KMS-11 (cell line): ENCODE results near the gene NT5DC2.

ENCODE experiments used
- H2AFZ ChIP-seq: fragments of 200-600 bp; sonication (generic); 2 replicates; pipeline ENCODE4 v1.6.1; 2016; ENCODE audit warnings: antibody characterized with exemption, mixed run types, low read depth
- H3K27ac ChIP-seq: fragments of 200-600 bp; sonication (generic); 2 replicates; pipeline ENCODE4 v1.6.1; 2016; ENCODE audit warnings: mild to moderate bottlenecking, mixed run types
- H3K27me3 ChIP-seq: fragments of 200-600 bp; sonication (generic); 2 replicates; pipeline ENCODE4 v1.6.1; 2017; ENCODE audit warnings: mild to moderate bottlenecking, low read depth, mixed run types, moderate library complexity; ENCODE audit not compliant: insufficient read depth
- H3K36me3 ChIP-seq: fragments of 200-600 bp; sonication (generic); 2 replicates; pipeline ENCODE4 v1.6.1; 2017; ENCODE audit warnings: mild to moderate bottlenecking, mixed run types; ENCODE audit not compliant: insufficient read depth
- H3K4me1 ChIP-seq: fragments of 200-600 bp; sonication (generic); 2 replicates; pipeline ENCODE4 v1.6.1; 2016; ENCODE audit warnings: mild to moderate bottlenecking, low read depth, mixed run types; ENCODE audit not compliant: poor library complexity, severe bottlenecking
- H3K4me2 ChIP-seq: fragments of 200-600 bp; sonication (generic); 2 replicates; pipeline ENCODE4 v1.7.0; 2016; ENCODE audit warnings: mild to moderate bottlenecking, mixed run types
- H3K4me3 ChIP-seq: fragments of 200-600 bp; sonication (generic); IDR thresholded peaks from 2 replicates; pipeline ENCODE4 v1.6.1; 2017; ENCODE audit warnings: low read depth, low read length, mixed read lengths; ENCODE audit not compliant: insufficient read depth
- H3K79me2 ChIP-seq: fragments of 200-600 bp; sonication (generic); 2 replicates; pipeline ENCODE4 v1.6.1; 2016; ENCODE audit warnings: low read depth, mixed run types; ENCODE audit not compliant: insufficient read depth
- H3K9ac ChIP-seq: fragments of 200-600 bp; sonication (generic); 2 replicates; pipeline ENCODE4 v1.6.1; 2016; ENCODE audit warnings: mild to moderate bottlenecking, mixed run types
- H4K20me1 ChIP-seq: fragments of 200-600 bp; sonication (generic); 2 replicates; pipeline ENCODE4 v1.6.1; 2016; ENCODE audit warnings: mild to moderate bottlenecking, mixed run types; ENCODE audit not compliant: insufficient read depth
- TF ChIP-seq, protein P1 (sequence below): fragments of 200-600 bp; sonication (generic); conservative IDR thresholded peaks from 2 replicates; pipeline ENCODE4 v1.6.1; 2017; ENCODE audit warnings: low read depth, mild to moderate bottlenecking, antibody characterized with exemption, low read length, moderate library complexity, mixed read lengths

NT5DC2 gene

DNA sequence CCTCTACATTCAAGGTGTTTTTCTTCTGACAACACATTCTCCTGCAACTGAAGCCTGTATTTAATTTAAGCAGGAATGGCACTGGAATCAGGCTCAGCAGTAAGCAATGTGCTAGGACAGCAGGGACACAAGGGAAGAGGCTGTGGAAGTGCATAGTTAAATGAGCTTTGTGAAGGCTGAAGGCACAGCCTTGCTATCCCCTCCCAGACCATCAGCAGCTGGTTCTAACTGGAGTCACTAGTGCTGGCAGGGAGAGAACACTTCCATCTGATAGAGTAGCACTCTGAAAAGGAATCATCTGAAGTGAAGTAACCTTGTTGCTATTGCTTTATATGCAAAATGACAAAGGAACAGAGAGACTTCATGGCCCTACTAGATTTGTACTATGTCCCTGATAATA lies 17.5 kb upstream of the NT5DC2 start:
- TF ChIP-seq, protein P1, sequence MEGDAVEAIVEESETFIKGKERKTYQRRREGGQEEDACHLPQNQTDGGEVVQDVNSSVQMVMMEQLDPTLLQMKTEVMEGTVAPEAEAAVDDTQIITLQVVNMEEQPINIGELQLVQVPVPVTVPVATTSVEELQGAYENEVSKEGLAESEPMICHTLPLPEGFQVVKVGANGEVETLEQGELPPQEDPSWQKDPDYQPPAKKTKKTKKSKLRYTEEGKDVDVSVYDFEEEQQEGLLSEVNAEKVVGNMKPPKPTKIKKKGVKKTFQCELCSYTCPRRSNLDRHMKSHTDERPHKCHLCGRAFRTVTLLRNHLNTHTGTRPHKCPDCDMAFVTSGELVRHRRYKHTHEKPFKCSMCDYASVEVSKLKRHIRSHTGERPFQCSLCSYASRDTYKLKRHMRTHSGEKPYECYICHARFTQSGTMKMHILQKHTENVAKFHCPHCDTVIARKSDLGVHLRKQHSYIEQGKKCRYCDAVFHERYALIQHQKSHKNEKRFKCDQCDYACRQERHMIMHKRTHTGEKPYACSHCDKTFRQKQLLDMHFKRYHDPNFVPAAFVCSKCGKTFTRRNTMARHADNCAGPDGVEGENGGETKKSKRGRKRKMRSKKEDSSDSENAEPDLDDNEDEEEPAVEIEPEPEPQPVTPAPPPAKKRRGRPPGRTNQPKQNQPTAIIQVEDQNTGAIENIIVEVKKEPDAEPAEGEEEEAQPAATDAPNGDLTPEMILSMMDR: no peak
- Histone ChIP-seq H3K36me3 (no peaks in the 10 kb centered on the region), H2AFZ (no peak overlapping the region), H3K79me2 (no peaks in the 10 kb centered on the region), H3K4me3 (no peak overlapping the region), H4K20me1 (no peaks in the 10 kb centered on the region), H3K27me3 (no peaks in the 10 kb centered on the region), H3K4me2 (no peak overlapping the region), H3K4me1 (peaks cover 35% of the 10 kb centered on the region), H3K27ac (no peak overlapping the region), H3K9ac (no peak overlapping the region)

GRCh38 chr3:52547143-52547542 lies 13.5 kb upstream of the NT5DC2 start:
- no peak overlapping the region for H3K4me3 ChIP-seq
- no peaks in the 10 kb centered on the region for H3K27me3 ChIP-seq
- peak overlapping the region; percentile 77 for H3K27ac ChIP-seq
- peak overlapping the region; percentile 68 for H3K4me2 ChIP-seq
- peaks cover 53% of the 10 kb centered on the region for H3K4me1 ChIP-seq
- peak overlapping the region; percentile 31; the same call in 1 of the 2 replicates for H3K9ac ChIP-seq
- TF ChIP-seq, protein P1: no peak
- no peak overlapping the region for H2AFZ ChIP-seq
- H4K20me1 ChIP-seq: no peaks in the 10 kb centered on the region
- no peaks in the 10 kb centered on the region for H3K79me2 ChIP-seq
- no peaks in the 10 kb centered on the region for H3K36me3 ChIP-seq

GRCh38 chr3:52546111-52546901 lies 12.6 kb upstream of the NT5DC2 start:
- peak overlapping the region; percentile 31; the same call in 1 of the 2 replicates for H3K9ac ChIP-seq
- TF ChIP-seq, protein P1: no peak

GRCh38 chr3:52544937-52545336 lies 11.3 kb upstream of the NT5DC2 start:
- Histone ChIP-seq H3K36me3 (no peaks in the 10 kb centered on the region; the same call in 1 of the 2 replicates), H3K4me3 (no peak overlapping the region), H3K27me3 (no peaks in the 10 kb centered on the region), H3K79me2 (peaks cover 10% of the 10 kb centered on the region; the same call in 1 of the 2 replicates), H3K4me2 (no peak overlapping the region), H3K27ac (no peak overlapping the region), H3K9ac (no peak overlapping the region), H3K4me1 (peaks cover 53% of the 10 kb centered on the region), H2AFZ (no peak overlapping the region), H4K20me1 (no peaks in the 10 kb centered on the region)
- TF ChIP-seq, protein P1: no peak

More at GRCh38 chr3:52546111-52546901, 12.6 kb upstream of the NT5DC2 start:
- H3K27me3 ChIP-seq: no peaks in the 10 kb centered on the region
- peak overlapping the region; percentile 77 for H3K27ac ChIP-seq
- H3K4me3 ChIP-seq: no peak overlapping the region
- H3K36me3 ChIP-seq: no peaks in the 10 kb centered on the region
- peak overlapping the region; percentile 68 for H3K4me2 ChIP-seq
- H2AFZ ChIP-seq: no peak overlapping the region
- peaks cover 53% of the 10 kb centered on the region for H3K4me1 ChIP-seq
- H3K79me2 ChIP-seq: no peaks in the 10 kb centered on the region; the same call in 1 of the 2 replicates
- H4K20me1 ChIP-seq: no peaks in the 10 kb centered on the region
